HEK293 (cell line): ENCODE results near the gene CSNK1A1.
"Not testable (repeated sequence)": the region's sequence is repeated elsewhere in the genome, so short reads cannot be mapped to it uniquely, and the experiment has no call there.

Experiments used
- CTCF ChIA-PET: fragments of 350-600 bp; formaldehyde crosslinking; extraction: SDS; loops from one replicate; lab custom pipeline; 2021; ENCODE audit warnings: antibody characterized with exemption; lab: Yijun Ruan, JAX
- POLR2A ChIA-PET: fragments of 300-600 bp; formaldehyde crosslinking; extraction: SDS; loops from one replicate; lab custom pipeline; 2020; ENCODE audit warnings: antibody characterized with exemption, inconsistent platforms; lab: Yijun Ruan, JAX
- H3K27ac ChIP-seq: fragments of 200-500 bp; sonication (Bioruptor generic); 2 replicates; pipeline ENCODE4 v1.5.1; 2014; ENCODE audit warnings: low read depth, low read length, control low read depth, inconsistent platforms; ENCODE audit errors: extremely low read depth
- H3K36me3 ChIP-seq, 2 experiments: fragments of 200-500 bp in 1 of 2; sonication (Bioruptor generic) in 1 of 2; 1 replicate in 1 of 2; 2 replicates in 1 of 2; pipeline ENCODE4 v1.5.1; 2014 to 2017; ENCODE audit warnings: inconsistent platforms in 2 of 2, low read length in 2 of 2; ENCODE audit not compliant: control insufficient read depth in 2 of 2, insufficient read depth in 1 of 2
- H3K4me1 ChIP-seq: fragments of 200-500 bp; sonication (Bioruptor generic); 2 replicates; pipeline ENCODE4 v1.5.1; 2014; ENCODE audit warnings: mild to moderate bottlenecking, low read length, inconsistent platforms; ENCODE audit not compliant: control insufficient read depth, insufficient read depth
- H3K4me3 ChIP-seq: 2 replicates; pipeline ENCODE4 v1.5.1; 2011; ENCODE audit warnings: low read depth, mild to moderate bottlenecking, control low read depth, low read length, moderate library complexity
- H3K9me3 ChIP-seq: fragments of 200-500 bp; sonication (Bioruptor generic); 2 replicates; pipeline ENCODE4 v1.5.1; 2014; ENCODE audit warnings: low read depth, low read length, inconsistent platforms; ENCODE audit not compliant: control insufficient read depth, insufficient read depth
- KLF10 ChIP-seq: fragments of 450-650 bp; IDR thresholded peaks from 2 replicates; pipeline ENCODE4 v1.5.1; 2018; ENCODE audit warnings: missing biosample characterization, mild to moderate bottlenecking, missing genetic modification characterization
- SCRT1 ChIP-seq: fragments of 450-650 bp; formaldehyde crosslinking; IDR thresholded peaks from 2 replicates; pipeline ENCODE4 v1.5.1; 2016; ENCODE audit warnings: missing biosample characterization, missing genetic modification characterization, borderline replicate concordance
- SCRT2 ChIP-seq: fragments of 450-650 bp; formaldehyde crosslinking; IDR thresholded peaks from 2 replicates; pipeline ENCODE4 v1.5.1; 2016; ENCODE audit warnings: missing biosample characterization, missing genetic modification characterization
- ZNF140 ChIP-seq: fragments of 450-650 bp; formaldehyde crosslinking; IDR thresholded peaks from 2 replicates; pipeline ENCODE4 v1.5.1; 2016; ENCODE audit warnings: missing biosample characterization, missing genetic modification characterization
- ZNF18 ChIP-seq: fragments of 450-650 bp; formaldehyde crosslinking; IDR thresholded peaks from 2 replicates; pipeline ENCODE4 v1.5.1; 2016; ENCODE audit warnings: missing biosample characterization, missing genetic modification characterization
- ZNF239 ChIP-seq: fragments of 450-650 bp; formaldehyde crosslinking; IDR thresholded peaks from 2 replicates; pipeline ENCODE4 v1.5.1; 2016; ENCODE audit warnings: missing biosample characterization, missing genetic modification characterization
- ZNF423 ChIP-seq: fragments of 450-650 bp; formaldehyde crosslinking; IDR thresholded peaks from 2 replicates; pipeline ENCODE4 v1.5.1; 2016; ENCODE audit warnings: missing biosample characterization, missing genetic modification characterization
- ZNF629 ChIP-seq: fragments of 450-650 bp; formaldehyde crosslinking; IDR thresholded peaks from 2 replicates; pipeline ENCODE4 v1.5.1; 2017; ENCODE audit warnings: missing biosample characterization, missing genetic modification characterization
- ZNF654 ChIP-seq: fragments of 450-650 bp; formaldehyde crosslinking; IDR thresholded peaks from 2 replicates; pipeline ENCODE4 v1.5.1; 2016; ENCODE audit warnings: low read depth, missing biosample characterization, missing genetic modification characterization
- ZNF658 ChIP-seq: fragments of 450-650 bp; formaldehyde crosslinking; IDR thresholded peaks from 2 replicates; pipeline ENCODE4; 2016; ENCODE audit warnings: missing biosample characterization, missing genetic modification characterization
- TF ChIP-seq, protein P1 (sequence below): fragments of 450-650 bp; formaldehyde crosslinking; IDR thresholded peaks from 2 replicates; pipeline ENCODE4 v1.5.1; 2017; ENCODE audit warnings: missing biosample characterization, missing genetic modification characterization
- TF ChIP-seq, protein P2 (sequence below): fragments of 450-650 bp; formaldehyde crosslinking; conservative IDR thresholded peaks from 2 replicates; pipeline ENCODE4 v1.5.1; 2016; ENCODE audit warnings: low read depth, missing biosample characterization, missing genetic modification characterization

The CSNK1A1 gene

GRCh38 chr5:149517461-149518122, 33.6 kb downstream of the CSNK1A1 start (continued):
- no peak for TF ChIP-seq ZNF629

GRCh38 chr5:149514512-149514911, 36.7 kb downstream of the CSNK1A1 start:
- Histone ChIP-seq H3K36me3 (peaks cover 52 to 58% of the 10 kb centered on the region in 2 experiments), H3K9me3 (no peaks in the 10 kb centered on the region), H3K4me1 (peaks cover 24% of the 10 kb centered on the region), H3K27ac (no peak overlapping the region), H3K4me3 (no peak overlapping the region)
- ChIA-PET POLR2A (interaction anchor here (1.0 to 1.2 kb wide), 2 partner anchors 37 kb away, joined by 3 read pairs; partner anchors contain the start of gene CSNK1A1), CTCF (interaction anchor here (1.0 to 1.1 kb wide), 2 partner anchors 37 to 79 kb away, joined by 3 read pairs; partner anchors contain the start of gene CSNK1A1)
- TF ChIP-seq ZNF423 (tag by site-specific recombination): no peak
- TF ChIP-seq ZNF18 (tag by site-specific recombination): no peak
- TF ChIP-seq, protein P1, sequence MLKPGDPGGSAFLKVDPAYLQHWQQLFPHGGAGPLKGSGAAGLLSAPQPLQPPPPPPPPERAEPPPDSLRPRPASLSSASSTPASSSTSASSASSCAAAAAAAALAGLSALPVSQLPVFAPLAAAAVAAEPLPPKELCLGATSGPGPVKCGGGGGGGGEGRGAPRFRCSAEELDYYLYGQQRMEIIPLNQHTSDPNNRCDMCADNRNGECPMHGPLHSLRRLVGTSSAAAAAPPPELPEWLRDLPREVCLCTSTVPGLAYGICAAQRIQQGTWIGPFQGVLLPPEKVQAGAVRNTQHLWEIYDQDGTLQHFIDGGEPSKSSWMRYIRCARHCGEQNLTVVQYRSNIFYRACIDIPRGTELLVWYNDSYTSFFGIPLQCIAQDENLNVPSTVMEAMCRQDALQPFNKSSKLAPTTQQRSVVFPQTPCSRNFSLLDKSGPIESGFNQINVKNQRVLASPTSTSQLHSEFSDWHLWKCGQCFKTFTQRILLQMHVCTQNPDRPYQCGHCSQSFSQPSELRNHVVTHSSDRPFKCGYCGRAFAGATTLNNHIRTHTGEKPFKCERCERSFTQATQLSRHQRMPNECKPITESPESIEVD: no peak
- TF ChIP-seq ZNF654 (tag by site-specific recombination): no peak
- TF ChIP-seq ZNF239 (tag by site-specific recombination): no peak
- TF ChIP-seq ZNF658 (tag by site-specific recombination): no peak
- TF ChIP-seq, protein P2, sequence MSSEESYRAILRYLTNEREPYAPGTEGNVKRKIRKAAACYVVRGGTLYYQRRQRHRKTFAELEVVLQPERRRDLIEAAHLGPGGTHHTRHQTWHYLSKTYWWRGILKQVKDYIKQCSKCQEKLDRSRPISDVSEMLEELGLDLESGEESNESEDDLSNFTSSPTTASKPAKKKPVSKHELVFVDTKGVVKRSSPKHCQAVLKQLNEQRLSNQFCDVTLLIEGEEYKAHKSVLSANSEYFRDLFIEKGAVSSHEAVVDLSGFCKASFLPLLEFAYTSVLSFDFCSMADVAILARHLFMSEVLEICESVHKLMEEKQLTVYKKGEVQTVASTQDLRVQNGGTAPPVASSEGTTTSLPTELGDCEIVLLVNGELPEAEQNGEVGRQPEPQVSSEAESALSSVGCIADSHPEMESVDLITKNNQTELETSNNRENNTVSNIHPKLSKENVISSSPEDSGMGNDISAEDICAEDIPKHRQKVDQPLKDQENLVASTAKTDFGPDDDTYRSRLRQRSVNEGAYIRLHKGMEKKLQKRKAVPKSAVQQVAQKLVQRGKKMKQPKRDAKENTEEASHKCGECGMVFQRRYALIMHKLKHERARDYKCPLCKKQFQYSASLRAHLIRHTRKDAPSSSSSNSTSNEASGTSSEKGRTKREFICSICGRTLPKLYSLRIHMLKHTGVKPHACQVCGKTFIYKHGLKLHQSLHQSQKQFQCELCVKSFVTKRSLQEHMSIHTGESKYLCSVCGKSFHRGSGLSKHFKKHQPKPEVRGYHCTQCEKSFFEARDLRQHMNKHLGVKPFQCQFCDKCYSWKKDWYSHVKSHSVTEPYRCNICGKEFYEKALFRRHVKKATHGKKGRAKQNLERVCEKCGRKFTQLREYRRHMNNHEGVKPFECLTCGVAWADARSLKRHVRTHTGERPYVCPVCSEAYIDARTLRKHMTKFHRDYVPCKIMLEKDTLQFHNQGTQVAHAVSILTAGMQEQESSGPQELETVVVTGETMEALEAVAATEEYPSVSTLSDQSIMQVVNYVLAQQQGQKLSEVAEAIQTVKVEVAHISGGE (tag by site-specific recombination): no peak
- no peak for TF ChIP-seq ZNF140 (tag by site-specific recombination)
- no peak for TF ChIP-seq KLF10

GRCh38 chr5:149513372-149513947, 37.8 kb downstream of the CSNK1A1 start:
- H3K4me1 ChIP-seq: peaks cover 14% of the 10 kb centered on the region
- H3K27ac ChIP-seq, CTCF ChIA-PET, H3K4me3 ChIP-seq, H3K9me3 ChIP-seq: not testable (repeated sequence)
- TF ChIP-seq SCRT1 (peak; percentile 96), SCRT2 (tag by site-specific recombination) (peak; percentile 98)
- POLR2A ChIA-PET: interaction anchor here (1.0 kb wide), 1 partner anchor 38 kb away, joined by 3 read pairs; no protein-coding TSS in a partner anchor
- H3K36me3 ChIP-seq: peaks cover 57 to 66% of the 10 kb centered on the region in 2 experiments
